ENCODE measurements around the gene MBNL2. TPM values are rescaled to one million over a fixed set of nuclear protein-coding genes. Genes with fewer than 3 reads are reported as not detected.

Gene MBNL2
- polyA plus RNA-seq, 4 donors = 12.1 to 31.2 (median 13.2) TPM

- 79 to 85% (median 82%) methylated on average over 4 of the region's 4 CpGs for WGBS, 3 donors
- Histone ChIP-seq H3K27ac (ENCODE audit: low read depth in 1 of 3, low read length in 2 of 3) (no peak overlapping the region), H3K4me1 (ENCODE audit: control insufficient read depth in 3 of 3, insufficient read depth in 2 of 3, low read depth in 1 of 3, low read length in 2 of 3) (no peaks in the 10 kb centered on the region), H3K9me3 (ENCODE audit: control insufficient read depth in 2 of 2, insufficient read depth in 1 of 2, low read depth in 1 of 2, low read length in 1 of 2) (no peaks in the 10 kb centered on the region), H3K27me3 (ENCODE audit: control insufficient read depth in 3 of 3, insufficient read depth in 3 of 3, low read length in 3 of 3) (no peaks in the 10 kb centered on the region), H3K4me3 (ENCODE audit: low read depth in 1 of 3, low read length in 3 of 3) (no peak overlapping the region), H3K36me3 (ENCODE audit: control insufficient read depth in 3 of 3, insufficient read depth in 2 of 3, low read depth in 1 of 3, low read length in 3 of 3) (peaks cover 0 to 11% (median 11%) of the 10 kb centered on the region in 3 donors)
- DNase-seq = no peak
- no peak for FAIRE-seq
Observed at GRCh38 chr13:97360610-97361009, 138.5 kb downstream of the MBNL2 start.

GRCh38 chr13:97364031-97364430 is 141.9 kb downstream of the MBNL2 start:
- Histone ChIP-seq H3K4me3 (ENCODE audit: low read depth in 1 of 3, low read length in 3 of 3) (no peak overlapping the region), H3K27me3 (ENCODE audit: control insufficient read depth in 3 of 3, insufficient read depth in 3 of 3, low read length in 3 of 3) (no peaks in the 10 kb centered on the region), H3K27ac (ENCODE audit: low read depth in 1 of 3, low read length in 2 of 3) (no peak overlapping the region), H3K4me1 (ENCODE audit: control insufficient read depth in 3 of 3, insufficient read depth in 2 of 3, low read depth in 1 of 3, low read length in 2 of 3) (no peaks in the 10 kb centered on the region), H3K9me3 (ENCODE audit: control insufficient read depth in 2 of 2, insufficient read depth in 1 of 2, low read depth in 1 of 2, low read length in 1 of 2) (no peaks in the 10 kb centered on the region), H3K36me3 (ENCODE audit: control insufficient read depth in 3 of 3, insufficient read depth in 2 of 3, low read depth in 1 of 3, low read length in 3 of 3) (peaks cover 2 to 19% (median 9%) of the 10 kb centered on the region in 3 donors)
- DNase-seq (no peak), FAIRE-seq (no peak)
- WGBS, 3 donors = 41 to 93% (median 90%) methylated on average over 1 of the region's 1 CpG

GRCh38 chr13:97364827-97365226 is 142.7 kb downstream of the MBNL2 start:
- H3K27me3 ChIP-seq (ENCODE audit: control insufficient read depth in 3 of 3, insufficient read depth in 3 of 3, low read length in 3 of 3) = no peaks in the 10 kb centered on the region
- no peak overlapping the region for H3K4me3 ChIP-seq (ENCODE audit: low read depth in 1 of 3, low read length in 3 of 3)
- H3K9me3 ChIP-seq (ENCODE audit: control insufficient read depth in 2 of 2, insufficient read depth in 1 of 2, low read depth in 1 of 2, low read length in 1 of 2) = no peaks in the 10 kb centered on the region
- H3K36me3 ChIP-seq (ENCODE audit: control insufficient read depth in 3 of 3, insufficient read depth in 2 of 3, low read depth in 1 of 3, low read length in 3 of 3) = peaks cover 2 to 19% (median 9%) of the 10 kb centered on the region in 3 donors
- H3K4me1 ChIP-seq (ENCODE audit: control insufficient read depth in 3 of 3, insufficient read depth in 2 of 3, low read depth in 1 of 3, low read length in 2 of 3) = no peaks in the 10 kb centered on the region
- no peak overlapping the region for H3K27ac ChIP-seq (ENCODE audit: low read depth in 1 of 3, low read length in 2 of 3)
- DNase-seq = no peak
- WGBS, 3 donors = 93 to 96% (median 94%) methylated on average over 4 of the region's 4 CpGs
- no peak for FAIRE-seq

GRCh38 chr13:97366172-97366688 is 144.1 kb downstream of the MBNL2 start:
- no peaks in the 10 kb centered on the region for H3K27me3 ChIP-seq (ENCODE audit: control insufficient read depth in 3 of 3, insufficient read depth in 3 of 3, low read length in 3 of 3)
- H3K27ac ChIP-seq (ENCODE audit: low read depth in 1 of 3, low read length in 2 of 3) = no peak overlapping the region
- H3K36me3 ChIP-seq (ENCODE audit: control insufficient read depth in 3 of 3, insufficient read depth in 2 of 3, low read depth in 1 of 3, low read length in 3 of 3) = peaks cover 2 to 20% (median 9%) of the 10 kb centered on the region in 3 donors
- FAIRE-seq = no peak
- H3K9me3 ChIP-seq (ENCODE audit: control insufficient read depth in 2 of 2, insufficient read depth in 1 of 2, low read depth in 1 of 2, low read length in 1 of 2) = no peaks in the 10 kb centered on the region
- DNase-seq = no peak
- 97 to 98% (median 97%) methylated on average over 5 of the region's 5 CpGs for WGBS, 3 donors
- H3K4me3 ChIP-seq (ENCODE audit: low read depth in 1 of 3, low read length in 3 of 3) = no peak overlapping the region
- H3K4me1 ChIP-seq (ENCODE audit: control insufficient read depth in 3 of 3, insufficient read depth in 2 of 3, low read depth in 1 of 3, low read length in 2 of 3) = no peaks in the 10 kb centered on the region

- Histone ChIP-seq H3K4me1 (ENCODE audit: control insufficient read depth in 3 of 3, insufficient read depth in 2 of 3, low read depth in 1 of 3, low read length in 2 of 3) (no peaks in the 10 kb centered on the region), H3K4me3 (ENCODE audit: low read depth in 1 of 3, low read length in 3 of 3) (no peak overlapping the region), H3K36me3 (ENCODE audit: control insufficient read depth in 3 of 3, insufficient read depth in 2 of 3, low read depth in 1 of 3, low read length in 3 of 3) (peaks cover 4 to 25% (median 12%) of the 10 kb centered on the region in 3 donors), H3K27me3 (ENCODE audit: control insufficient read depth in 3 of 3, insufficient read depth in 3 of 3, low read length in 3 of 3) (no peaks in the 10 kb centered on the region), H3K9me3 (ENCODE audit: control insufficient read depth in 2 of 2, insufficient read depth in 1 of 2, low read depth in 1 of 2, low read length in 1 of 2) (no peaks in the 10 kb centered on the region), H3K27ac (ENCODE audit: low read depth in 1 of 3, low read length in 2 of 3) (no peak overlapping the region)
- WGBS, 3 donors = 76 to 84% (median 81%) methylated on average over 15 of the region's 15 CpGs
- FAIRE-seq (no peak), DNase-seq (no peak)
Observed at GRCh38 chr13:97367016-97367822, 145.1 kb downstream of the MBNL2 start.

GRCh38 chr13:97369261-97369893 is 147.2 kb downstream of the MBNL2 start:
- Histone ChIP-seq H3K27ac (ENCODE audit: low read depth in 1 of 3, low read length in 2 of 3) (peak overlapping the region in 2 of 3 donors; percentile 14 to 81), H3K36me3 (ENCODE audit: control insufficient read depth in 3 of 3, insufficient read depth in 2 of 3, low read depth in 1 of 3, low read length in 3 of 3) (peaks cover 4 to 24% (median 7%) of the 10 kb centered on the region in 3 donors), H3K4me3 (ENCODE audit: low read depth in 1 of 3, low read length in 3 of 3) (peak overlapping the region in 1 of 3 donors; percentile 17), H3K9me3 (ENCODE audit: control insufficient read depth in 2 of 2, insufficient read depth in 1 of 2, low read depth in 1 of 2, low read length in 1 of 2) (no peaks in the 10 kb centered on the region), H3K4me1 (ENCODE audit: control insufficient read depth in 3 of 3, insufficient read depth in 2 of 3, low read depth in 1 of 3, low read length in 2 of 3) (no peaks in the 10 kb centered on the region), H3K27me3 (ENCODE audit: control insufficient read depth in 3 of 3, insufficient read depth in 3 of 3, low read length in 3 of 3) (no peaks in the 10 kb centered on the region)
- FAIRE-seq (no peak), DNase-seq (peak; percentile 47 to 53)
- WGBS, 3 donors = 1 to 6% (median 3%) methylated on average over 4 of the region's 4 CpGs

GRCh38 chr13:97371486-97372109 is 149.5 kb downstream of the MBNL2 start:
- H3K4me3 ChIP-seq (ENCODE audit: low read depth in 1 of 3, low read length in 3 of 3) = no peak overlapping the region
- no peaks in the 10 kb centered on the region for H3K27me3 ChIP-seq (ENCODE audit: control insufficient read depth in 3 of 3, insufficient read depth in 3 of 3, low read length in 3 of 3)
- no peaks in the 10 kb centered on the region for H3K4me1 ChIP-seq (ENCODE audit: control insufficient read depth in 3 of 3, insufficient read depth in 2 of 3, low read depth in 1 of 3, low read length in 2 of 3)
- FAIRE-seq (no peak), DNase-seq (no peak)
- whole genome bisulfite sequencing, 3 donors = 94 to 97% (median 97%) methylated on average over 7 of the region's 7 CpGs
- H3K27ac ChIP-seq (ENCODE audit: low read depth in 1 of 3, low read length in 2 of 3) = no peak overlapping the region
- no peaks in the 10 kb centered on the region for H3K9me3 ChIP-seq (ENCODE audit: control insufficient read depth in 2 of 2, insufficient read depth in 1 of 2, low read depth in 1 of 2, low read length in 1 of 2)
- H3K36me3 ChIP-seq (ENCODE audit: control insufficient read depth in 3 of 3, insufficient read depth in 2 of 3, low read depth in 1 of 3, low read length in 3 of 3) = peaks cover 4 to 37% (median 8%) of the 10 kb centered on the region in 3 donors

- no peaks in the 10 kb centered on the region for H3K4me1 ChIP-seq (ENCODE audit: control insufficient read depth in 3 of 3, insufficient read depth in 2 of 3, low read depth in 1 of 3, low read length in 2 of 3)
- DNase-seq (no peak), FAIRE-seq (no peak)
- 67 to 89% (median 87%) methylated on average over 4 of the region's 4 CpGs for WGBS, 3 donors
- no peaks in the 10 kb centered on the region for H3K27me3 ChIP-seq (ENCODE audit: control insufficient read depth in 3 of 3, insufficient read depth in 3 of 3, low read length in 3 of 3)
- H3K9me3 ChIP-seq (ENCODE audit: control insufficient read depth in 2 of 2, insufficient read depth in 1 of 2, low read depth in 1 of 2, low read length in 1 of 2) = no peaks in the 10 kb centered on the region
- peaks cover 2 to 31% (median 10%) of the 10 kb centered on the region in 3 donors for H3K36me3 ChIP-seq (ENCODE audit: control insufficient read depth in 3 of 3, insufficient read depth in 2 of 3, low read depth in 1 of 3, low read length in 3 of 3)
- no peak overlapping the region for H3K4me3 ChIP-seq (ENCODE audit: low read depth in 1 of 3, low read length in 3 of 3)
- peak overlapping the region in 1 of 3 donors; percentile 14 for H3K27ac ChIP-seq (ENCODE audit: low read depth in 1 of 3, low read length in 2 of 3)
Observed at GRCh38 chr13:97372936-97373335, 150.8 kb downstream of the MBNL2 start.
